Transverse colon (tissue), 4 donors: ENCODE measurements around the gene AHNAK.

Source experiments
- EP300 ChIP-seq: sonication (generic); formaldehyde crosslinking; IDR thresholded peaks from one replicate; pipeline ENCODE4 v1.6.1; 2017; ENCODE audit warnings: antibody characterized with exemption, low read depth
- POLR2A ChIP-seq: fragments of 450-650 bp; IDR thresholded peaks from one replicate; pipeline ENCODE4 v1.6.1; 2016; ENCODE audit warnings: antibody characterized with exemption, mild to moderate bottlenecking, moderate library complexity
- POLR2AphosphoS5 ChIP-seq, 3 donors: sonication (generic); formaldehyde crosslinking; IDR thresholded peaks; one replicate each; pipeline ENCODE4 v1.6.1; 2016; ENCODE audit warnings: antibody characterized with exemption in 3 of 3
- TF ChIP-seq, protein P1 (sequence below), 5 experiments: fragments of 200-600 bp in 3 of 5; fragments of 450-650 bp in 2 of 5; sonication (generic) in 3 of 5; IDR thresholded peaks; 1 replicate in 2 of 5; 2 replicates in 3 of 5; pipeline ENCODE4 v1.5.1; 2016 to 2017; ENCODE audit warnings: antibody characterized with exemption in 5 of 5, inconsistent platforms in 3 of 5, mild to moderate bottlenecking in 2 of 5, moderate library complexity in 1 of 5

DNA sequence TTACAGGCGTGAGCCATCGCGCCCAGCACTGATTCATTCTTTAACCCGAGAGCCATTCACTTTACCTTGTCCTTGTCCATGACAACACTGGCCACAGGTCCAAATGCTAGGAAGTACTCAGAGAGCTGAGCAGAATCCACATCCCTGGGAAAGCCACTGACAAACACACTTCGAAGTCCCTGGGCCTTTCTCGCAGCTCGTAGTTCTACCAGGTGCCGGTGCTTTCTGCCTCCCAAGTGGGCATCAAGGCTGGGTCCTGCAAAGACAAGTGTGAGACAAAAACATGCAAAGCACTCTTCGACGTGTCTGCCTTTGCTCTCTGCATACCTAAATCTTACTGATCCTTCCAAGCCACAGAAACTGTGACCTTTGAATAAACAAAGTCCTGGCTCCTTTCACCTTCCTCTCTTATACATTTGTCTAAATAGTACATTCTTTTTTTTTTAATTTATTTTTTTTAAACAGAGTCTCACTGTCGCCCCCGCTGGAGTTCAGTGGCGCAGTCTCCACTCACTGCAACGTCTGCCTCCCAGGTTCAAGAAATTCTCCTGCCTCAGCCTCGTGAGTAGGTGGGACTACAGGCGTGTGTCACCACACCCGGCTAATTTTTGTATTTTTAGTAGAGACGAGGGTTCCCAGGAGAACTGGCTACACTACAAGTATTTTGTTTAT, 42.5 kb upstream of the AHNAK start:
- TF ChIP-seq, protein P1, sequence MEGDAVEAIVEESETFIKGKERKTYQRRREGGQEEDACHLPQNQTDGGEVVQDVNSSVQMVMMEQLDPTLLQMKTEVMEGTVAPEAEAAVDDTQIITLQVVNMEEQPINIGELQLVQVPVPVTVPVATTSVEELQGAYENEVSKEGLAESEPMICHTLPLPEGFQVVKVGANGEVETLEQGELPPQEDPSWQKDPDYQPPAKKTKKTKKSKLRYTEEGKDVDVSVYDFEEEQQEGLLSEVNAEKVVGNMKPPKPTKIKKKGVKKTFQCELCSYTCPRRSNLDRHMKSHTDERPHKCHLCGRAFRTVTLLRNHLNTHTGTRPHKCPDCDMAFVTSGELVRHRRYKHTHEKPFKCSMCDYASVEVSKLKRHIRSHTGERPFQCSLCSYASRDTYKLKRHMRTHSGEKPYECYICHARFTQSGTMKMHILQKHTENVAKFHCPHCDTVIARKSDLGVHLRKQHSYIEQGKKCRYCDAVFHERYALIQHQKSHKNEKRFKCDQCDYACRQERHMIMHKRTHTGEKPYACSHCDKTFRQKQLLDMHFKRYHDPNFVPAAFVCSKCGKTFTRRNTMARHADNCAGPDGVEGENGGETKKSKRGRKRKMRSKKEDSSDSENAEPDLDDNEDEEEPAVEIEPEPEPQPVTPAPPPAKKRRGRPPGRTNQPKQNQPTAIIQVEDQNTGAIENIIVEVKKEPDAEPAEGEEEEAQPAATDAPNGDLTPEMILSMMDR (IDR thresholded peaks at IDR 0.05): peak in 1 of 5 experiments; percentile 8
- no peak for TF ChIP-seq EP300
- TF ChIP-seq POLR2AphosphoS5 (IDR thresholded peaks at IDR 0.05): no peak
- no peak for TF ChIP-seq POLR2A
